Measurements from ENCODE around the gene SLC35F2.

GRCh38 chr11:107787733-107788132, 70.9 kb downstream of the SLC35F2 start:
- TF ChIP-seq, protein P1, sequence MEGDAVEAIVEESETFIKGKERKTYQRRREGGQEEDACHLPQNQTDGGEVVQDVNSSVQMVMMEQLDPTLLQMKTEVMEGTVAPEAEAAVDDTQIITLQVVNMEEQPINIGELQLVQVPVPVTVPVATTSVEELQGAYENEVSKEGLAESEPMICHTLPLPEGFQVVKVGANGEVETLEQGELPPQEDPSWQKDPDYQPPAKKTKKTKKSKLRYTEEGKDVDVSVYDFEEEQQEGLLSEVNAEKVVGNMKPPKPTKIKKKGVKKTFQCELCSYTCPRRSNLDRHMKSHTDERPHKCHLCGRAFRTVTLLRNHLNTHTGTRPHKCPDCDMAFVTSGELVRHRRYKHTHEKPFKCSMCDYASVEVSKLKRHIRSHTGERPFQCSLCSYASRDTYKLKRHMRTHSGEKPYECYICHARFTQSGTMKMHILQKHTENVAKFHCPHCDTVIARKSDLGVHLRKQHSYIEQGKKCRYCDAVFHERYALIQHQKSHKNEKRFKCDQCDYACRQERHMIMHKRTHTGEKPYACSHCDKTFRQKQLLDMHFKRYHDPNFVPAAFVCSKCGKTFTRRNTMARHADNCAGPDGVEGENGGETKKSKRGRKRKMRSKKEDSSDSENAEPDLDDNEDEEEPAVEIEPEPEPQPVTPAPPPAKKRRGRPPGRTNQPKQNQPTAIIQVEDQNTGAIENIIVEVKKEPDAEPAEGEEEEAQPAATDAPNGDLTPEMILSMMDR (IDR thresholded peaks at IDR 0.05; ENCODE audit: control extremely low read depth in 1 of 3, insufficient read depth in 1 of 3, low read depth in 1 of 3, low read length in 3 of 3), result no peak
- no peak for TF ChIP-seq POLR2A (IDR thresholded peaks at IDR 0.05; ENCODE audit: control extremely low read depth in 1 of 2, low read depth in 2 of 2, low read length in 2 of 2)
- TF ChIP-seq EZH2 (IDR thresholded peaks at IDR 0.05; ENCODE audit: low read depth, low read length, severe bottlenecking), result no peak
- no peak for TF ChIP-seq YY1 (IDR thresholded peaks at IDR 0.05; ENCODE audit: low read depth, low read length)
- TF ChIP-seq TAF1 (IDR thresholded peaks at IDR 0.05; ENCODE audit: low read depth, low read length), result no peak
- TF ChIP-seq RXRA (IDR thresholded peaks at IDR 0.05; ENCODE audit: insufficient read depth, low read depth, low read length), result no peak
- TF ChIP-seq EP300 (IDR thresholded peaks at IDR 0.05; ENCODE audit: borderline replicate concordance in 1 of 2, low read depth in 2 of 2, low read length in 2 of 2), result no peak
- no peak for TF ChIP-seq CHD2 (IDR thresholded peaks at IDR 0.05; ENCODE audit: low read length)
- TF ChIP-seq, protein P2, sequence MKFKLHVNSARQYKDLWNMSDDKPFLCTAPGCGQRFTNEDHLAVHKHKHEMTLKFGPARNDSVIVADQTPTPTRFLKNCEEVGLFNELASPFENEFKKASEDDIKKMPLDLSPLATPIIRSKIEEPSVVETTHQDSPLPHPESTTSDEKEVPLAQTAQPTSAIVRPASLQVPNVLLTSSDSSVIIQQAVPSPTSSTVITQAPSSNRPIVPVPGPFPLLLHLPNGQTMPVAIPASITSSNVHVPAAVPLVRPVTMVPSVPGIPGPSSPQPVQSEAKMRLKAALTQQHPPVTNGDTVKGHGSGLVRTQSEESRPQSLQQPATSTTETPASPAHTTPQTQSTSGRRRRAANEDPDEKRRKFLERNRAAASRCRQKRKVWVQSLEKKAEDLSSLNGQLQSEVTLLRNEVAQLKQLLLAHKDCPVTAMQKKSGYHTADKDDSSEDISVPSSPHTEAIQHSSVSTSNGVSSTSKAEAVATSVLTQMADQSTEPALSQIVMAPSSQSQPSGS (IDR thresholded peaks at IDR 0.05; ENCODE audit: low read length), result no peak
- TF ChIP-seq, protein P3, sequence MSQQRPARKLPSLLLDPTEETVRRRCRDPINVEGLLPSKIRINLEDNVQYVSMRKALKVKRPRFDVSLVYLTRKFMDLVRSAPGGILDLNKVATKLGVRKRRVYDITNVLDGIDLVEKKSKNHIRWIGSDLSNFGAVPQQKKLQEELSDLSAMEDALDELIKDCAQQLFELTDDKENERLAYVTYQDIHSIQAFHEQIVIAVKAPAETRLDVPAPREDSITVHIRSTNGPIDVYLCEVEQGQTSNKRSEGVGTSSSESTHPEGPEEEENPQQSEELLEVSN (IDR thresholded peaks at IDR 0.05), result no peak
- no peak for TF ChIP-seq CREB1 (IDR thresholded peaks at IDR 0.05)

Data from H1 (cell line).